HuH-7.5 (cell line): ENCODE measurements around the gene GOLGA1.
"Not testable (repeated sequence)": the region's sequence is repeated elsewhere in the genome, so short reads cannot be mapped to it uniquely, and the experiment has no call there.

Experiments
- DNase-seq: peaks from one replicate; pipeline ENCODE4 v3.0.0; 2011; ENCODE audit warnings: low spot score

The GOLGA1 gene

DNA sequence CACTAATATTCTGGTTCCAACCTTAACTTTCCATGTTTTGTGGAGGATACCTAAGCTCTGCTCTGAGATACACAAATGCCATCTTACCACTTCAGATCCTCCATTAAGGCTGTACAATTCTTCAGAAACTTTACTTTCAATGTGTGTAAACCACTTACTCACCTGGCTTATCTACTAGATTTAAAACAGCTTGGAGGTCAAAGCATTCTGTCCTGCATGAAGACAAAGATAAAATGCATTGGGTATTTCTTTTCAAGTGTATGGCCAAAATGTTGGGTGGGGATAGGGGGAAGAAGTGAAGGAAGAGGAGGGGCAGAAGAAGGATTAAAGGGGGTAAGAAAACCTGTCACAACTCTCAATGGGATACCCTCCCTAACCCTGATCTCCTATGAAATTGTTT lies 939 bp downstream of the GOLGA1 start:
- DNase-seq, result no peak

DNA sequence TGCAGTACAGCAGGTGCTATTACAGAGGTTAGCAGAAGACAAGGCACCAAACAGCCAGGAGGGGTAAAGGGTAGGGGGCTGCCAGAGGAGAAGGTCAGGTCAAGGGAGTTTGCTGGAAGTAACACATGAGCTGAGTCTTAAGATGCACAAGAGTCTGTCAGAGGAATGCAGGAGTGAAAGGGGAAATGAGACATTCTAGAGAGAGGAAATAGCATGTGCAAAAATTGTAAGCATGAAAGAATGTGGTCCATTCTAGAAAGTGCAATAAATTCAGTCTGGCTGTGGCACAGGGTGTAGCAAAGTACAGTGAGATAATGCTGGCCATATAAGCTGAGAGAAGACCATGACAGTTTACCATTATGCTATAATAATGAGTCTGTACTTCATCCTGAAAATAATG lies 6.6 kb downstream of the GOLGA1 start:
- DNase-seq, result no peak

DNA sequence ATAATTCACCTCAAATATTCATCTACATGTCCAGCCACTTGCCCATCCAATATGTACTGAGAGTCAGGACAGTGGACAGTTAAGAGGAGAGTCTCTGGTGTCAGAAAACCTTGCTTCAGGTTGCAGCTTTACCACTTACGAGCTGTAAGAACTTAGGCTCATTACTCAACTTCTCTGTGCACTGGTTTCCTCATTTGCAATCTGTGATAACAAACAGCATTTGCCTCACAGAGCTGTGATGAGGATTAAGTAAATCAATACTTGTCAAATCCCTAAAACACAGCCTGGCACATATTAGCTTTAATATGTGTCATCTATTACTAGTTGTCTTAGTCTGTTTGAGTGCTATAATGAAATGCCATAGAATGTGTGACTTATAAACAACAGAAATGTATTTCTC lies 8.6 kb downstream of the GOLGA1 start:
- no peak for DNase-seq

DNA sequence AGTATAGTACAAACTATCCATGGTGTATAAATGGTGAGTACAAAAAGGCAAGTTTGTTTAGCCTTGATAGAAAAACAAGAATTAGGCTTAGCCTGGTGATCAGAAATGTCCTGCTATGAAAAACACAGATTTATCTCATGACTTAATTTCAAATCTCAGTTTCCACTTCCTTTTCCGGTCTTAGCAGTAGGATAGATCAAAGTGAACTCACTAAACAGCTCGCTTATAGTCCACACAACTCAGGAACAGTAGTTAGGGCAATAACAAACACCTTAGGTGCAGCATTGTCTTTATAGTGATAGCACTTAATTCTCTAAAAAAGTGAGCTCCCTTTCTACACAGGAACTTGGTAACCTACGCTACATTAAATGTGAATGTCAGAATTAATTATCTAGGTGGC lies 11.4 kb downstream of the GOLGA1 start:
- DNase-seq, result no peak

DNA sequence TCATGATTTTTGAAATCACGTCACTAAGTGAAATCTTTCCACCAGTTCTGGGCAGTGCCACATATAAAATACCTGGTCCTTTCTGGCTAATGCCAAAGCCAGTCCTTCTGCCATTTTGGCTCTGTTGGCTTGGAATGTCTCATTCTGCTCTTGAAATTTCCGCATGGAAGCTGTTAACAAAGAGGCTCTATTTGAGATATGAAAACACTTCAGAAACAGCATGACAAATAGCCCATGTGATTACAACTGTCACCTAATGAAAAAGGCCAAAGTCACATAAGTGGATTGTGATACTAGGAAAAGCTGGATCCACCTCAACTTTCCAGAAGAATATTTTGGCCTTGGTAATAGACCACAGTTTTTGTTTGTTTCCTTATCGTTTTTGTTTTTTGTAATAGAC lies 12.8 kb downstream of the GOLGA1 start:
- DNase-seq, result no peak

DNA sequence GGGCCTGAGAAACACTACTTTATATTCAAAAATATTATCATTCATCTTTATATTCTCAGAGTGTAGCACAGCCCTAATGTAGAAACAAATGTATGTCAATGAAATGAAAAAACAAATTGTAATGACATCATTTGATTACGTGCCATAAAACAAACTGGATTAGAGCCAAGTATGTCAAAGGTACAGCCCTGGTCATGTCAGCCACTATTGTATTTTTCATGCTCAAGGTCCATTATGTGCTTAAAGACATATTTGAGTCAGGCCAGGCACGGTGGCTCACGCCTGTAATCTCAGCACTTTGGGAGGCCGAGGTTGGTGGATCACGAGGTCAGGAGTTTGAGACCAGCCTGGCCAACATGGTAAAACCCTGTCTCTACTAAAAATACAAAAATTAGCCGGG lies 20.5 kb downstream of the GOLGA1 start:
- DNase-seq, result not testable (repeated sequence)

DNA sequence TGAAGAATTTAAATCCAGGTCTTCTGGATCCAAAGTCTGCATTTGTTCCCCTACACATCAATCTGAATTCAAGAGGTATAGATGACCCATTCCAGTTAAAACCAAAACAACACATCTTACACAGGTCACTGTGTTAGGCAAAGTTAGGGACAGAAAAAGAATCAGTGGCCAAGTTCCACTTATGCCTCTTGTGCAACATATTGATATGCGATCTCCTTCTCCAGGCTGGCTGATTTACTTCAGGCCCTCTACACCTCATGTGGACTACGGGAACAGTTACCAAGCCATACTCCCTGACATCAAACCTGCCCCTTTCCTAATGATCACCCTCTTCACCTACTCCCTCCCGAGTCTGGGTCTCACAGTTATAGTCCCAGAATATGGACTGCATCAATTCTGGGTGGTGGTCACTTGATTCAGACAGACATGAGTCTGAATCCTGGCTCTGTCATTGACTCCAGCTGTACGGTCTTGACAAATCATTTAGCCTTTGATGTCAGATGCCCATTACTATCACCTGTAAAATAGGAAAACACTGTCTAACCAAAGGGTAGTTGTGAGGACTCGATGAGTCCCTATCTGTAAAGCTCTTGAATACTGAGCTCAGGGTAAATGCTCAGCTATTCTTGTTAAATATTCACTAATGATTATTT lies 26.0 kb downstream of the GOLGA1 start:
- DNase-seq, result no peak

DNA sequence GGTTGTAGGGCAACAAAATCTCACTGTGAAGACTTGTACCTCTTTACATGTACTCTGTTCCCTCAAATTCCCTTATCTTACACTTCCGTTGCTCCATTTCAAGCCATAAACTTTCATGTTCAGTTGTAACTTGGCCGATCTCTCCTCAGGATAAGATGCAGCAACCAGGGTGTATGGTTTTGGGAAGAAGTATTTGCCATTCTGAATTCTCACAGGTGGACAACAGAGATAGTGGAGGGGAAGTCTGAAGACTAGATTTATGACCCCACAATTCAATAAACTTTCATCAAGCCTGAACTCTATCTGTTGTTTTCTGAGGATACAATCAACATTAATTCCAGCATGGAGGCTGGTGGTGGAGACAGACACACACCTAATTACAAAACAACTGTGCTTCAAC lies 27.5 kb downstream of the GOLGA1 start:
- DNase-seq, result no peak

DNA sequence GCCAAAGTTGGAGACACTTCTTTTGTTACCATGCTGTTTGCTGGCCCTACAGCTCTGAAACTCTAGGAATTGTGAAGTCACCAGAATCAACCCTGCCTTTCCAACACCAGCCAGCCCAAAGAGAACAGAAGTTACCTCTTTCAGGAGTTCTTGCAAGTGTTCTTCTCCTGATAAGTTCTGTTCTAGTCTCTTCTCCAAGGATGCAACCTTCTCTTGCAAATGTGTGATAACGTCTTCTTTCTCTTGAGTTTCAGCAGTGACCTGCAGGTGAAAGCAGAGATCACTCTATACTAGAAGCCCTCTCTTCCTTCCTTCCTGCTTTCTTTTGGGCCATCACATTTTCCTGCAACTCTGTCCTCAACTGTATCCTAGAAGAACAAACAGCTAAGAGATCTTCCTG lies 29.1 kb downstream of the GOLGA1 start:
- DNase-seq, result no peak

DNA sequence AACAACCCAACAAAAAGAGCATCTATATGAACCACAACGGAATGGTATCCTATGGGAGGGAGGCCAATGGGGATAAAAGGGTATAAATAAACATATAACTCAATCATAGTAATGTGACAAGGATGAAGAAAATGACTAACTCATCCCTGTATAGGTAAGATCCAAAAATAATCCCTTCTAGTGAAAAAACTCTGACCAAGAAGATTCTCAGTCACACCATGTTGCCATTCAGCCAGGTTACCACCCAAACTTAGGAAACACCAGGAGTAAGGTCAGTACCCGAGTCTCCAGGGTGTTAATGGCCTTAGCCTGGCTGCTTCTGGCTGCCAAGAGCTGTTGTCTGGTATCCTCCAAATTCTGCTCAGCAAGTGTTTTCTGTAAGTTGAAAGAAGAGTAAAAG lies 32.8 kb downstream of the GOLGA1 start:
- DNase-seq, result no peak

DNA sequence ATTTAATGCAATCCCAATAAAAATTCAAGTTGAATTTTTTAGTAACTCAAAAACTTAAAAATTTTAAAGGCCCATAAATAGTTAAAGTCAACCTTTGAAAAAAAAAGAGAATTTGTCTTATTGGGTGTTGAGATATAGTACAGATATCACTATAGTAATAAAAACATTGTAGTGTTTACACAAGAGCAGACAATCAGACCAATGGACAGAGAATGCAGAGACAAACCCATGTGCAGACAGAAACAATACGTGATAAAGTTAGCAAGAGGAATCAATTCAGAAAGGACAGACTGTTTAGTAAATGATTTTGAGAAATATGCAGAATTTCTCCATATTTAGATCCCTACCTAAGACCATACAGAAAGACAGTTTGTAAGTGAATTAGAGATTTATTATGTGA lies 33.9 kb downstream of the GOLGA1 start:
- no peak for DNase-seq

DNA sequence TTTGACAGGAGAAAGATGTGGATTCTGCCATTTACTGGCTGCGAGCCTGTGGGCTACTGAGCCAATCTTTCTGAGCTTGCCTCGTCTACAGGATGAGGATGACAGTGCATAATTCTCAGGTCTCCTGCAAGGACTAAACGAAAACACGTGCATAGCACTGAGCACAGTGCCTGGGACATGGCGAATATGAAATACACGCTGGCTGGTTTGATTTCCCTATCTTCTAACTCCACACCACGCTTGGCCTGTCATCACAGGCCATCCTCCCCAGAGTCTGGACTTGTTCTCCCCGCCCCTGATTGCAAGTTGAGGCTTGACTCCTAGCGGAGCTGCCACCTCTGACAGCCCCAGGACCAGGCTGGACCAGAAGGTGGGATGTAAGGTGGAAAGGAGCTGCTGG lies 41.0 kb downstream of the GOLGA1 start:
- no peak for DNase-seq

DNA sequence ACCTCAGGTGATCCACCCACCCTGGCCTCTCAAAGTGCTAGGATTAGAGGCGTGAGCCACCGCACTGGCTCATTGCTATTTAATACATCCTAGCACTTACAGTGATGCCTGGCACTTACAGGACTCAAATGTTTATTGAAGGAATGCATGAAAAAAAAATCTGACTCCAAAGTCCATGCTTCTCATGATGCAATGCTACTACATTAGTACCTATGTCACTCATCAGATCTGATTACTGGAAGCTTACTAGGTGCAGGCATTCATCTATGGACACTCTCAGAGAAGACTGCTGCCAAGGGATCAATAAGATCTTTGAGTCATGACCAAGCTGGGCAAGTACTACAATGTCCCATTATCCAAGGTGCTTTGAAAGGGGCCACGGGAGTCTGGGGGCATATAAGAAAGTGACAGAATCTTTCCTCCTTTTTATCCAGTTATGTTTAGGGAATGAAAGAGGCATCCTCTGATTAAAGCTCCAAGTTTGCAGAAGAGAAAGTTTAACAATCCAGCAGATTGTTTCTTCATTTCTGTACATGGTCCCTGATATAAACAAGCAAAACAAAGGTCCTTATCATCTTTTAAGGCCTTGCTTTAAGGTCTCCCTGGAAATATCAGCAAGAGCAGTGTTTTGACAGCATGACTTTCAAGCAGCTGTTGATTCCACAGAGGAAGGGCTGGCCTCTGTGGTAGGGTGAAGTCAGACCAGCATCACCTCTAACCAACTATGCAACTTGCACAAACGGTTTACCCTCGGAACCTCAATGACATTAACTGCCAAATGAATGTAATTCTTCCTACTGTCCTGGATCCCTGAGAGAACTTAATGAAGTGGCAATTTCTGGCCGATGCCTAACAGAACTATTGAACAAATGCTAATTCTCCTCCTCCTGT lies 43.1 kb downstream of the GOLGA1 start:
- DNase-seq, result peak; percentile 43

DNA sequence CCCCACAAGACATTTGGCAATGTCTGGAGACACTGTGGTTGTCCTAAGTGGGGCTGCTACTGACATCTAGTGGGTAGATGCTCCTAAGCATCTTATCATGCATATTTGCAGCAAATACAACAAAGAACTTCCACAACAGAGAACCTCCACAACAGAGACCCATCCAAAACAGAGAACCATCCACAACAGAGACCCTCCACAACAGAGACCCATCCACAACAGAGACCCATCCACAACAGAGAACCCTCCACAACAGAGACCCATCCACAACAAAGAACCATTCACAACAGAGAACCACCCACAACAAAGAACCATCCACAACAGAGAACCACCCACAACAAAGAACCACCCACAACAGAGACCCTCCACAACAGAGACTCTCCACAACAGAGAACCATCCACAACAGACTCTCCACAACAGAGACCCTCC lies 46.1 kb downstream of the GOLGA1 start:
- DNase-seq, result no peak

DNA sequence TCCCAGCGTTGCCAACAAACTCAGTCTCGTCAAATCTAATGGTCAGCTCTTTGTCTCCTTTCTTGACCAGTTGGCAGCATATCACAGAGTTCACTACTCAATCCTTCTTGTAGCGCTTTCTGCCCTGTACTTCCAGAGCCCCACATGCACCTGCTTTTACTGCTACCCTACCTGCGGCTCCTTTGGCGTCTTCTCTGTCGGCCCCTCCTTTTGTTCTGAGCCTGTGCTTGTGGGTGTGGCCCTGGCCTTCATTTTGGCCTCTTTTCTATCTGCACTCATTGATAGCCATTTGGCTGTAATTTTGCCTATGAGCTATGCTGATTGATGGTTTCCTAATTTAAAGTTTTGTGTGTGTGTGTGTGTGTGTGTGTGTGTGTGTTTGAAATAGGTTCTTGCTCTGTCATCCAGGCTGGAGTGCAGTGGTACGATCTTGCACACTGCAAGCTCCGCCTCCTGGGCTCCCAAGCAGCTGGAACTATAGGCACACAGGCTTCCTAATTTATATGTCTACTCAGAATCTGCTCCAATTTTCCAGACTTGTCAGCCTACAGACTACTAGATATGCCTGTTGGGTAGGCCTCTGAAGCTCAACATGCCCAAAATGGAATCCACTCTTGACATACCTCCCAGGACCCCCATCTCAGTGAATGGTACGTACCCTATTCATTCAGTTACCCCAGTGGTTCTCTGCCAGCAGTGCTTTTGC lies 46.7 kb downstream of the GOLGA1 start:
- no peak for DNase-seq

DNA sequence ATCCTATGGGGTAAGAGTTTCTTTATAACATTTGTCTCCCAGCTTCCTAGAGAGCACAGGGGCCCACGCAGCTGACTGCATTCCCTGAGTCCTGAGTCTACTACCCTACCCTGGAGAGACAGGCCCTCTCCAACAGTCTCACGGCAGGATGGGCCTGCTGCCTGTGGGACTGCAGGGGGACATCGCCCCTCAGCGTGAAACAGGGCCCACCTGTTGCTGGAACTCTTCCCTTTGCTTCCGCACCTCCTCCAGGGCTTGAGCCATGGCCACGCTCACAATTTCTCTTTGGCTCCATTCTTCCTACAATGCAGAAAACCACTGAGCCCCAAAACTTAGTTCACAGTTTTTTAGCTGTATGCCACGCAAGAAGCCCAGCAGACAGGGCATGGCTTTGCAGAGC lies 50.7 kb downstream of the GOLGA1 start:
- DNase-seq, result no peak

DNA sequence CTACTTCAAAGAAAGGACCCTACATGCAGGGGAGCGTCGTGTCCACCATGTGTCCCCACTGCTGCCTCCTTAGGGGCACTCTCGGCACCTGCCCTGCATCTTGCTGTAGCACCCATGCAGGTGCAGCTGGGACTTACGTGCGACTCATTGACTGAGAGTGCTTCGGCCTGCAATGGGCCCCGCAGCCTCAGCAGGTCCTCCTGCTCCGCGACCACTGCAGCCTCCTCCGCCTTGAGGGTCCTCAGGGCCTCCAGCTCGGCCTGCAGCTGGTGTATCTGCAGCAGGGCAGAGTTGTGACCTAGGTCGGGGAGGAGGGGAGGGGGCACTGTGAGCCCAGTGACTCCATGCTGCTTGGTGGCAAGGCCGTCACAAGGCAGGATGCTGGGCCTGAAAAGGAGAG lies 51.9 kb downstream of the GOLGA1 start:
- no peak for DNase-seq

DNA sequence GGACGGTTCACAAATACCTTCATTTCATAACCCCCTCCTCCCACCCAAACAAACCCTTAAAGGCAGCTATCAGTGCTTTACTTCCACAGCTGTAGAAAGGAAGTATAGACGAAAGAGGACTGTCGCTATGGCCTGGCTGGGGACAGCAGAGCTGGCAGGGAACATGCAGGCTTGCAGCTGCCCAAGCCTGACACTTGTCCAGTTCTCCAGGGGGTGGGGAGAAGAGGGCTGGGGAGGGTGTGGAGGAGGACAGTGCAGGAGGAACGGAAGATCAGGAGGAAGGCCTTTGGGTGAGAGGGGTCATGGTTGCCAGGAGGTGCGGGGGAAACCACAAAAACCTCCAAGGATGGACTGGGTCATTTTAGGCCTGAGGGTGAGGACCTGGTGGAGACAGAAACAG lies 53.1 kb downstream of the GOLGA1 start:
- DNase-seq, result no peak

DNA sequence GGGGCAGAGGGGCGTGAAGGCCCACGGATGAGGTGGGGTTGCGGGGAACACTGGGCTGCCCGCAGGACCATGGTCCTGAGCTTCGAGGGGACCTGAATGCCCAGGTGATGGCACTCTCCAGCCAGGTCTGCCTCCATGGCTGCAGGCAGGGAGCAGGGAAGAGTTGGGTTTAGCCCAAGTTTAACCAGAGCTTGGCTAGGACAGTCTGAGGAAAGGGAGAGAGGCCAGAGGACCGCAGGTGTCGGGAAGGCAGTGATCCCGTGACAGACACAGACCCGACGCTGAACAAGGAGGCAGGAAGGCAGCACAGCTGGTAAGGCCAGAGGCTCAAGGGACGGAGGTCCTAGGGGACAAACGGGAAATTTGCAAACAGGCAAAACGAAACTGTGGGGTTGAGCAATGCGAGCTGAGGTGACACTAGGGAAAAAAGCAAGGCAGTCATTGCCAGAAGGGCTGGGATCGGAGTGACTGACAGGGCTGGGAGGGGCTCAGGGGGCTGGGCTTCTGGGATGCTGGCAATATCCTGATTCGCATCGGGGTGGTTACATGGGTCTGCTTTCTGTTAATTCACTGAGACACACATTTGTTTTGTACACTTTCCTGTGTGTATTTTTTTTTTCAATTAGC lies 53.9 kb downstream of the GOLGA1 start:
- no peak for DNase-seq

DNA sequence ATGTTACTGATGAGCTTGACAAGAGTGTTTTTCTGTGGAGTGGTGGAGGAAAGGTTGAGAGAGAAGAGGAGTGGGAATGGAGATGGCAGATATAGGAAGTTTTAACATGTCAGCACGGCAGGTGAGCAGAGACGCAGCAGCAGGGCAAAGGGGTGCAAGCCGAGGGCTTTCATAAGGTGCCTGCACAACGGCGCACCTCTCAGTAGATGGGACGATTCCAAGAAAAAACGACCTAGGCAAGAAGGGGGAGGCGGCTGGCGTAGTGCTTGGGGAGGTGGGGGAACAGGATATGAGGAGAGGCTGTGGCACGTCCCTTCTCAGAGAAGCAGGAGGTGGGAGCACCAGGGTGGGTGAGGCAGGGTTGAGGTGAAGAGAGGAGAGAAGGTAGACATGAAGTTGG lies 54.4 kb downstream of the GOLGA1 start:
- no peak for DNase-seq

DNA sequence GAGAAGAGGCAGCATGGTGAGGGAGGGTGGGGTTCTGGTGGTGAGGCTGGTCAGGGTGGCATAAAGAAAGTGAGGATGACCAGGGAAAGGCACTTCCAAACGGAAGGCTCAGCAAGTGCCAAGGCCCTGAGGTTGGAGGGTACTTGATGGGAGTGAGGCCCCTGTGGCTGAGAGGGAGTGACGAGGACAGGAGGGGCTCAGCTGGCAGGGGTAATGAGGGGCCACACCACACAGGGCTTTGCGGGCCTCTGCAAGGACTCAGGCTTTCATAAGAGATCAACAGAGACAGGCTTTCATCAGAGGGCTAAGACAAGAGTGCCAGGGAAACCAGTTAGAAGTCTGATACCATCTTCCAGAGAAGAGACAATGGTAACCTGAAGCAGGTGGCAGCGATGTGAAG lies 55.3 kb downstream of the GOLGA1 start:
- no peak for DNase-seq

DNA sequence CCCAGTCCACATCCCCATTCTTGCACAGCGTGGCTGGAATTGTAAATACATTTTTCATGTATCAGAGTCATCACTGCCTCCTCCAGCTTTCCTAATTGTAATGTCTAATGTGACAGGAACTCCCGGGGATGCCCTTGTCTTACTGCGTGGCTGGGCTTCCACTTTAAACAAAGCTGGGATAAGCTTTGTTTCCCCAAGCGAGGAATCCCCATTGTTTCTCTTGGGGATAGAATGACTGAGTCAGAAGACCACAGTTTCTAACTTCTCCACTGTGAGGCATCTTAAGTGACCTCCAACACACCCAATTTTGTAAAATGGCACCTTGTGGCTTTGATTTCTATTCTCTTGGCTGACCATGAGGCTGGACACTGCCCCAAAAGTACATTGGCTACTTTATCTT lies 56.5 kb downstream of the GOLGA1 start:
- no peak for DNase-seq

DNA sequence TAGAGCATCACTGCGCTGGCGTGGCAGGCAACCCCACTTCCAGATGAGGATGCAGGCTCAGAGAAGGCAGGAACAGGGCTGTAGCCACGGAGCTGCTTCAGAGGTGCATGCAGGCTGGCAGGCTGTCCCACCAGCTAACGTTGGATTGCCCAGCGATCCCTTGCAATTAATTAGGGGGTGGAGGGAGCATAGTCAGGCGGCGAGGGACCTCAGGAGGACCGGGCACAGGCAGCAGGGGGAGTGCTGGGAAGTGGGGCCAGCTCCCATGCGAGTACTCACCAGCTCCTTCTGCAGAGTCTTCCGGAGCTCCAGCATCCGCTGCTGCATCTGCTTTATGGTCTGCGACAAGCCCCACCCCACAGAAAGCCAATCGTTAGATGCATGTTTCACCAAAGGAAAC lies 58.7 kb downstream of the GOLGA1 start:
- DNase-seq, result no peak
